Upper lobe of left lung (tissue), 6 donors: ENCODE data around the gene GJA5. TPM values are rescaled to one million over a fixed set of nuclear protein-coding genes. Genes with fewer than 3 reads are reported as not detected.
A peak's percentile ranks its signal among the peaks of the same experiment; 100 is the strongest.

Experiments used
- ATAC-seq, 2 donors: fragments of 200-7000 bp; cut with Tn5 transposase; one replicate each; pipeline ENCODE4 v1.9.1; 2022; ENCODE audit warnings: mild to moderate bottlenecking in 2 of 2, moderate library complexity in 2 of 2; ENCODE audit not compliant: low FRiP score in 2 of 2
- DNase-seq, 2 donors: peaks; one replicate each; pipeline ENCODE4 v3.0.0-alpha.2; 2019 to 2020
- H3K27ac ChIP-seq, 4 donors: fragments of 200-600 bp; sonication (generic); one replicate each; pipeline ENCODE4 v1.5.1; 2016 to 2019
- H3K27me3 ChIP-seq, 4 donors: fragments of 200-600 bp; sonication (generic); one replicate each; pipeline ENCODE4 v1.5.1; 2017 to 2019
- H3K36me3 ChIP-seq, 4 donors: fragments of 200-600 bp; sonication (generic); one replicate each; pipeline ENCODE4 v1.5.1; 2016 to 2019
- H3K4me1 ChIP-seq, 4 donors: fragments of 200-600 bp; sonication (generic); one replicate each; pipeline ENCODE4 v1.5.1; 2018 to 2019
- H3K4me3 ChIP-seq, 4 donors: fragments of 200-600 bp; sonication (generic); one replicate each; pipeline ENCODE4 v1.5.1; 2017 to 2019; ENCODE audit warnings: mild to moderate bottlenecking in 2 of 4, moderate library complexity in 1 of 4
- H3K9me3 ChIP-seq, 4 donors: fragments of 200-600 bp; sonication (generic); one replicate each; pipeline ENCODE4 v1.5.1; 2018 to 2019
- CTCF ChIP-seq, 6 experiments: fragments of 450-650 bp in 4 of 6; fragments of 200-600 bp in 2 of 6; sonication (generic) in 2 of 6; IDR thresholded peaks; one replicate each; pipeline ENCODE4 v1.5.1; 2016 to 2019; ENCODE audit warnings: antibody characterized with exemption in 6 of 6
- EP300 ChIP-seq, 4 donors: sonication (generic); formaldehyde crosslinking; IDR thresholded peaks; one replicate each; pipeline ENCODE4 v1.5.1; 2017; ENCODE audit warnings: antibody characterized with exemption in 4 of 4, control low read depth in 2 of 4
- POLR2A ChIP-seq, 4 donors: fragments of 450-650 bp; IDR thresholded peaks; one replicate each; pipeline ENCODE4 v1.5.1; 2016 to 2017; ENCODE audit warnings: antibody characterized with exemption in 4 of 4, mild to moderate bottlenecking in 2 of 4
- POLR2AphosphoS5 ChIP-seq, 2 donors: sonication (generic); formaldehyde crosslinking; IDR thresholded peaks; one replicate each; pipeline ENCODE4 v1.5.1; 2017; ENCODE audit warnings: antibody characterized with exemption in 2 of 2
- whole genome bisulfite sequencing, 2 donors: methylation state at CpG; one replicate each; pipeline ENCODE4 v1.1.5; 2017 to 2018; 5-methylcytosine and 5-hydroxymethylcytosine counted together
- total RNA-seq, 6 donors: library from RNA; depleted of rRNA in 4 of 6; stranded (reverse); fragments of >200 nt in 4 of 6; gene quantifications; one replicate each; pipeline versions ENCODE4 v1.1.0 to v1.2.1, GENCODE V29; 2016 to 2021
- donor health status: DM: no; HTN: no; CAD: no; lungs with moderate emphysema.
- donor health status: DM: no; HTN: yes; CAD: no; lungs with severe emphysema.

The GJA5 gene
- total RNA-seq, 6 donors from 2014 or later, result 6.3 to 83.5 (median 38.2) TPM

GRCh38 chr1:147786536-147786935 lies 26.1 kb upstream of the GJA5 start:
- DNase-seq, result no peak
- peak in 1 of 2 donors; percentile 26 for ATAC-seq
- WGBS, 2 donors, result 83 to 90% methylated on average over 3 of the region's 3 CpGs

GRCh38 chr1:147785794-147786506 lies 25.5 kb upstream of the GJA5 start:
- no peaks in the 10 kb centered on the region for H3K27me3 ChIP-seq
- ATAC-seq (no peak), DNase-seq (no peak)
- no peak for TF ChIP-seq POLR2A (IDR thresholded peaks at IDR 0.05)
- H3K4me3 ChIP-seq, result no peak overlapping the region
- peaks cover 0 to 10% (median 0%) of the 10 kb centered on the region in 4 donors for H3K4me1 ChIP-seq
- no peaks in the 10 kb centered on the region for H3K36me3 ChIP-seq
- H3K27ac ChIP-seq, result no peak overlapping the region
- no peaks in the 10 kb centered on the region for H3K9me3 ChIP-seq
- WGBS, 2 donors, result 74 to 89% methylated on average over 7 of the region's 7 CpGs

More at GRCh38 chr1:147786536-147786935, 26.1 kb upstream of the GJA5 start:
- TF ChIP-seq CTCF (IDR thresholded peaks at IDR 0.05) (no peak), POLR2A (IDR thresholded peaks at IDR 0.05) (no peak), POLR2AphosphoS5 (IDR thresholded peaks at IDR 0.05) (no peak), EP300 (IDR thresholded peaks at IDR 0.05) (no peak)
- H3K27me3 ChIP-seq, result no peaks in the 10 kb centered on the region
- no peaks in the 10 kb centered on the region for H3K9me3 ChIP-seq
- peaks cover 0 to 8% (median 0%) of the 10 kb centered on the region in 4 donors for H3K4me1 ChIP-seq
- no peaks in the 10 kb centered on the region for H3K36me3 ChIP-seq
- H3K27ac ChIP-seq, result no peak overlapping the region
- no peak overlapping the region for H3K4me3 ChIP-seq

GRCh38 chr1:147784941-147785340 lies 24.5 kb upstream of the GJA5 start:
- no peak for ATAC-seq
- Histone ChIP-seq H3K36me3 (no peaks in the 10 kb centered on the region), H3K27ac (no peak overlapping the region), H3K27me3 (no peaks in the 10 kb centered on the region), H3K4me3 (no peak overlapping the region), H3K9me3 (no peaks in the 10 kb centered on the region), H3K4me1 (peaks cover 0 to 16% (median 0%) of the 10 kb centered on the region in 4 donors)
- TF ChIP-seq EP300 (IDR thresholded peaks at IDR 0.05) (no peak), POLR2A (IDR thresholded peaks at IDR 0.05) (no peak), POLR2AphosphoS5 (IDR thresholded peaks at IDR 0.05) (no peak), CTCF (IDR thresholded peaks at IDR 0.05) (no peak)
- 84 to 96% methylated on average over 1 of the region's 1 CpG for WGBS, 2 donors
- no peak for DNase-seq

- WGBS, 2 donors, result 50% methylated on average over 3 of the region's 3 CpGs
- DNase-seq (no peak), ATAC-seq (no peak)
- H3K36me3 ChIP-seq, result no peaks in the 10 kb centered on the region
- H3K4me3 ChIP-seq, result no peak overlapping the region
- no peaks in the 10 kb centered on the region for H3K9me3 ChIP-seq
- peaks cover 0 to 26% (median 4%) of the 10 kb centered on the region in 4 donors for H3K4me1 ChIP-seq
- peak overlapping the region in 2 of 4 donors; percentile 27 to 66 for H3K27ac ChIP-seq
- peak in 1 of 2 donors; percentile 42 for TF ChIP-seq POLR2AphosphoS5 (IDR thresholded peaks at IDR 0.05)
- no peak for TF ChIP-seq CTCF (IDR thresholded peaks at IDR 0.05)
- no peak for TF ChIP-seq POLR2A (IDR thresholded peaks at IDR 0.05)
- peak in 1 of 4 donors; percentile 37 for TF ChIP-seq EP300 (IDR thresholded peaks at IDR 0.05)
- H3K27me3 ChIP-seq, result no peaks in the 10 kb centered on the region
Measured at GRCh38 chr1:147781056-147781471, 20.7 kb upstream of the GJA5 start.

GRCh38 chr1:147777694-147778093 lies 17.3 kb upstream of the GJA5 start:
- peaks cover 0 to 36% (median 5%) of the 10 kb centered on the region in 4 donors for H3K4me1 ChIP-seq
- DNase-seq, result no peak
- peak overlapping the region in 2 of 4 donors; percentile 54 to 64 for H3K27ac ChIP-seq
- no peaks in the 10 kb centered on the region for H3K36me3 ChIP-seq
- WGBS, 2 donors, result 53 to 69% methylated on average over 5 of the region's 5 CpGs
- no peak for TF ChIP-seq POLR2AphosphoS5 (IDR thresholded peaks at IDR 0.05)
- no peak for TF ChIP-seq EP300 (IDR thresholded peaks at IDR 0.05)
- TF ChIP-seq POLR2A (IDR thresholded peaks at IDR 0.05), result no peak
- TF ChIP-seq CTCF (IDR thresholded peaks at IDR 0.05), result no peak
- no peaks in the 10 kb centered on the region for H3K9me3 ChIP-seq
- ATAC-seq, result no peak
- H3K27me3 ChIP-seq, result no peaks in the 10 kb centered on the region
- no peak overlapping the region for H3K4me3 ChIP-seq
